Left hindlimb (tissue), 1 donor: ENCODE results near the gene DFFB.

ENCODE experiments used
- DNase-seq: peaks from one replicate; pipeline ENCODE4 v3.0.0-alpha.2; 2018

DFFB gene

DNA sequence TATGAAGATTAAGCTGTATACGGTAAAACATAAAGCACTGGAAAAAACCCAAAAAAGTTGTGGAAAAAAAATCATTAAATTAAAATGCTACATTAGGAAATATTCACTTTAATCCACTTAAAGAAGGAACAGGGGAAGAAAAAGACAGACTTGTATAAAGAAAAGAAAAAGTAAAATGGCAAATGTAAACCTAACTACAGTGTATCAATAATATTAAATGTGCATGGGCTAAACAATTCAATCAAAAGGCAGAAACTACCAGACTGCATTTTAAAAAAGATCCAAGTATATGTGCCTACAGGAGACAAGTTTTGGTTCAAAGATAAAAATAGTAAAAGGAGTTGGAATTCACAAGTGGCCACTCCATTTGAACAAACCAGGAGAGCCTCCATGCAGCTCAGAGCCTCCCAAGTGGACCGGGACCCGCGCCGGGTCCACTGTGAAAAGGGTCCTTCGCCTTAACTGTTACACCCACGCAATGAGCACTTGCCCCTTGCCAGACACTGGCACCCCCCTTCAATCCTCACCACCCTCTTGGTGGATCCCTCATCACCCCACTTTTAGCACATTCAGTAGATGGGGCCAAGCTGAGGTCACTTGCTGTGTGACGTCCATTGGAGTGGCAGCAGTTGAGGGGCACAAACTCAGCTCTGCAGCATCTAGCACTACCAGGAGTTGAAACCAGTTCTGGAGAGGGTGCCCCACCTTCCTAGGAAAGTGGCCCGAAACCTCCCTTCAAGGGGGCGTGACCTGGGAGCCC is 41.9 kb downstream of the DFFB start:
- no peak for DNase-seq

DNA sequence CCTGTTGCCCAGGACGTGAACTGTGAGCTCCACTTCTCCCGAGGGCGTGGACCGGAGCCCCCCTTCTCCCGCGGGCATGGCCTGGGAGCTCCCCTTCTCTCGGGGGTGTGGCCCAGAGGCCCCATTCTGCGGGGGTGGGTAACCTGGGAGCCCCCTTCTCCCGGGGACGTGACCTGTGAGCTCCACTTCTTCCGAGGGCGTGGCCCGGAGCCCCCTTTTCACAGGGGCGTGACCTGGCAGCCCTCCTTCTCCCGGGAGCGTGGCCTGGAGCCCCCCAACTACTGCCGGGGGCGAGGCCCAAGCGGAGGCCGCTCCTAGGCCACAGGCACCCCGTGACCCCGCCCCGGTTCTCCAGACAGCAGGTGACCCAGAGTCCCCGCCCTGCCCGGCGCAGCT is 42.5 kb downstream of the DFFB start:
- DNase-seq: no peak

DNA sequence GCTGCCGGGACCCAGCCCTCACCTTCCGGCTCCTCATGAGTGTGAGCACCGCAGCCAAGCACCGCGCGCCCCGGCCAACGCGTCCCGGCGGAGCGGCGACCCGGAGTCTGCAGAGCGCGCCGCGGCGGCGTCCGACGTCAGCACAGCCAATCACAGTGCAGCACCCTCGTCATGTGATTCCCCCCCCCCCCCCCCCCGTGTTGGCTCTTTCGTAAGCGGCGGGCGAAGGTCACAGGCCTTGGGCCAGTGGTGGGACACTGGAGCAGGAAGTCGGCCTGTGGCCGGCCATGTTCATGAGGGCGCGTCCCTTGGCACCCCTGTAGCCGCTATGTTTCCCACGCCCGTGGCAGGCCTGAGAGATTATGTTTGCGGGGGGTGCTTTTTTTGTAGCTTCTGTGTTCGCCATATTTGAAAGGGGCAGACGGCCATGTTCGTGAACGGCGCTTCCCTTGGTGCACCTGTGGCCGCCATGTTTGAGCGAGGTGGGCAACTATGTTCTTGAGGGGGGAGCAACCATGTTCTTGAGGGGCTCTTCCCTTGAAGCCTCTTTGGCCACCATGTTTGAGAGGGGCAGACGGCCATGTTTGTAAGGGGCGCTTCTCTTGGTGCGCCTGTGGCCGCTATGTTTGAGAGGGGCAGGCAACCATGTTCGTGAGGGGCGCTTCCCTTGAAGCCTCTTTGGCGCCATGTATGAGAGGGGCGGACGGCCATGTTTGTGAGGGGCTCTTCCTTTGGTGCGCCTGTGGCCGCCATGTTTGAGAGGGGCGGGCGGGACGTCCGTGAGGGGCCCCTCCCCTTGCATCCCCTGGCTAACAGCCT is 43.1 kb downstream of the DFFB start, which contains the start of gene C1orf174:
C1orf174 (minus strand) TSS at position 123 of the 819 bp plus-strand sequence; CDS start at position 37, 86 bp downstream.
- peak; percentile 99 for DNase-seq

DNA sequence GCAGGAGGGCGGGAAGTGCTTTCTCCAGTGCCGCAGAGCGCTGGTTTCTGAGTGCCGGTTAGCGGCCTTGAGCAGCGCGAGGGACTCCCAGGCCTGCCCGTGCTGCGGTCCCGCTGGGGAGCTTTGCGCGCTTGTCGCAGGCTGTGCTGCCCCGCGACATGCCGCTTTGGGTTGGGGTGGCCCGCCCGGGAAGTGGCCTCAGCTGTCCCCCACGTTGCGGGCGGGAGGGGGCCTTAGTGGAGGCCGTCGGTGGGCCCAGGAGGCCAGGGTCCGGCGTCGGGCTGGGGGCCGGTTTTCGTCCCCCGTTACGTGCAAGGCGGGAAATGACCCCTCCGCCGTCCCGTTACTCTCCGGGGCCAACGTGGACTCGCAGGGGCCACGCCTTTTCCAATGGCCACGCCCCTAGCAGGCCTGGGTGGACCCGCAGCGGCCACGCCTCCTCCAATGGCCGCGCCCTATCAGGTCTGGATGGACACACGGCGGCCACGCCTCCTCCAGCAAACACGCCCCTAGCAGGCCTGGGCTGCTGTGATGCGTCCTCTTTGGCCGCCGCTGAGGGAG is 43.8 kb downstream of the DFFB start:
- DNase-seq: peak; percentile 96

- no peak for DNase-seq
Measured at GRCh38 chr1:3902111-3902511, 44.8 kb downstream of the DFFB start.

- no peak for DNase-seq
Measured at GRCh38 chr1:3902571-3903091, 45.4 kb downstream of the DFFB start.

DNA sequence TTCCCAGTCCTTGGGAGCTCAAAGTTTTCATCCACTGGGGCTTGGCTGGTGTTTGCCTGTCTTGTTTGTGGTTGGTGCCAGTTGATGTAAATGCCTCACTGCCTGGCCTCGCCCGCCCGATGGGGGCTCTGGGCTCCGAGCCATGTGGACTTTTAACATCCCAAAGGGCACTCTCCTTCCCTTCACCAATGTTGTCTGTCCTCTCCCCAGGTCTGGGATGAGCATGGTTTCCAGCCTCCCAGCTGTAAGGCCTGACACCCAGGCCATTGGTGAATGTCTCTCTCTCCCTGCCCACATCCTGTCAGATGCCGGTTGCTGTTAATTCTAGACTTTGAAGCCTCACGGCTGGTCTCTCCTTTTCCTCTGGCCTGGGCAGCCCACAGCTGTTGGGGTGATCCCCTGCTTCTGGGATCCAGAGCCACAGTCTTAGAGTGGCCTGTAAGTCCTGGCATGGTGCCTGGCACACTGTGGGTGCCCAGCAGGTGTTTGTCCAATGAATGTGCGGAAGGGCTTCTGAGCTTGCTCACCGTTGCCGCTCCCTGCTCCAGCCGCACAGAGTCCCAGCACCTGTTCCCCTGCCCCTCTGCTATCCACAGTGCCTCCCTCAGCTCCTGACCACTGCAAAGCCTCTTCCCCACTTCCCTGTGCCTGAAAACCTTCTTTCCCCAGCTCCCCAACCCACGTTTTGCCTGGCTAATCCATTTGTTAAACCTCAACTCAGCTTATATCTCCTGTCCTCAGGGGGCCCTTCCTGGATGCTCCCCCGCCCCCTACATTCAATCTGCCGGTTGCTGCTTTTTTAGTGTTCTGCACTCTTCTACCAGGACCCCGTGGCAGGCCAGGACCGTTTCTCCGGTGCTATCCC is 46.1 kb downstream of the DFFB start:
- DNase-seq: peak; percentile 54

DNA sequence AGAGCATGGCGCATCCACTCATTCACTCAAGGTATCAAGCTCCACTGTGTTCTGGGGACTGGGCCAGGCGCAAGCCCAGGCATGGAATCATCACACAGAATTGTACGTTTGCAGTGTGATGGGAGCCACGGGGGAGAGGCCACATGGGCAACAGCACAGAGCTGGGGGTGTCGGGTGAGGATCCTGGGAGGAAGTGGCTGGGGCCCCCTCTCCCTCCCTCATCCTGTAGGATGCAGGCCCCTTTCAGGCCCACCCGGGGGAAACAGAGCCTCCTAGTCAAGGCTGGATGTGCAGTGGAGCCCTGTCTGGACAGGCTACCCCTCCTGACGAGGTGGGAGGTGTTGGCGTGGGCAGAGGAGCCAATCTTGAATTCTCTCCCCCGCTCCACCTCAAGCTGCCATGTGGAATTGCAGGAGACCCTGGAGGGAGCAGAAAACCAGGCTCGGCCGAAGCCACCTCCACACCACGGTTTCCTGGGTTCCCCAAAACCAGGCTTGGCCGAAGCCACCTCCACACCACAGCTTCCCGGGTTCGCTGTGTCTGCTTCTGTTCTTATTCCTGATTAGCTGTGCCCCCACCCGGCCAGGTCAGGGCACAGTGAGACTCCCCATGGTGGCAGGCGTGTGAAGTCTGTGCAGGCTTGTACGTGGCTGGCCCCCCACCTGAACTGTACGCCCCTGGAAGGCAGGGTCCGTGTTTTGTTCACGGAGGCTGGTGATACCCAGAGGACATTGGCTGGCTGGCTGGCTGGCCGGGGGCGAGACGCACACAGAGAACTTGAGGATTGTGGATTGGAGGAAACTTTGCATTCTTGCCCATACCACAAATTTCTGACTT is 46.9 kb downstream of the DFFB start:
- DNase-seq: no peak

DNA sequence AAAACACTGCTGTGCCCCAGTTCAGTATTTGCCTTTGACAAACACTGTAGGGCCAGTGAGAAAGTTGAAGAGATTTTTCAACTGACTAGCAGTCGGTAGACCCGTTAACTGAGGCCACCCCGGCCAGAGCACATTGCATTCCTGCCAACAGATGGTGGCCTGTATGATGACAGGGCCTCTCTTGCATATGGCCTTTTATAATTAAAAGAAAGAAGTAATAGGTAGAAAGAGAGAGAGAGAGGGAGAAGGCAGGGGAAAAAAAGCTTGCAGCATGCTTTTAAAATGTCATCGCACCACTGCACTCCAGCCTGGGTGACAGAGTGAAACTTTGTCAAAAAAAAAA is 47.5 kb downstream of the DFFB start:
- no peak for DNase-seq

DNA sequence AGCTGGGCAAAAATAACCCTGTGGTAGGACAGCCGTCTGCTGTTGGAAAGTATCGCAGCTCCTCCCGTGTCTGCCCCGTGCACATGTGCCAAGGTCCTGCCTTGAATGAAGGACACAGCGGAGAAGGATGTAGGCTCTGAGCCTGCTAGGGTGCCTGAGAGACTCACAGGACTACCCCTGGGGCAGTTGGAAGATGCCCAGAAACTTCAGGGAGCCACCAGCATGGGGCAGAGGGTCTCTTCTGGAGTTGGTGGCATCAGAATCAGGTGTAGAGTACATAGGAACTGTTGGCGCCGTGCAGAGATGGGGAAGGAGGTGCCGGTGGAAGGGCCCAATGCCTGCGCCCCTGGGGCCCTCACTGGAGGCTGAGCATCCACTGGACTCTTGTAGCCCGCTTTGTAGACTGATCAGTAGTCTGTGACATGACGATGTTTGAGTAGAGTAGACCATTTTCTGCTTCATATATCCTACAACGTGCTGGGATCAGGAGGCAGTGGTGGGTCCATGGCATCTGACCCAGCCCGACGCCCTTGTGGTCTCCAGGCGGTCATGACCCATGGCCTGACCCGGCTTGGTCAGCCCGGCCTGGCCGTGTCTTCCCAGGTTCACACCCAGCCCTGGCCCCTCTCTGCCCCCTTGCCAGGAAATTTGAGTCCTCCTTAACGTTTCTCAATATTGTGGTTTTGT is 48.1 kb downstream of the DFFB start:
- no peak for DNase-seq

- no peak for DNase-seq
Measured at GRCh38 chr1:3905953-3906671, 48.8 kb downstream of the DFFB start.

GRCh38 chr1:3906672-3907020 is 49.4 kb downstream of the DFFB start:
- DNase-seq: no peak

DNA sequence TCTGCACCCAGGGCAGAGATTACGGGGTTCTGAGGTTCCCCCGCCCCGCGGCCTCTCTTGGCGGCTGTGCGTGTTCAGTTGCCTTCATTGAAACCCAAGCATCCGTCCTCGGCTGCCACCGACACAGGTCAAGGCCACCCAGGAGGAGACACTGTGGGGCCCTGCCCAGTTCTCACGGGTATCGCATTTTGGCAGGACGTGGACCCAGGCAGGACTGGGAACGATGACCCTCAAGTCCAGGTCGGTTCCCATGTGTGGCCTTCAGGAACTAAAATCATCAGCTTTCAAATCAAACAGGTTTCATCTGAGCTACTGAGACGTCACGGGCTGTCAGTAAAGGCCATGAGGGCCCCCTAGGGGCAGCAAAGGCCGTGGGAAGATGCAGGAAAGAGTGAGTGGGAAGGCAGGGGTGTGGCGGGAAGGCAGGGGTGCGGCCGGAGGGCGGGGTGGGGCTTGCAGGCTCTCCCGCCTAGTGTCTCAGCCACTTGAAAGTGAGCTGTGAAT is 49.8 kb downstream of the DFFB start:
- no peak for DNase-seq

DNA sequence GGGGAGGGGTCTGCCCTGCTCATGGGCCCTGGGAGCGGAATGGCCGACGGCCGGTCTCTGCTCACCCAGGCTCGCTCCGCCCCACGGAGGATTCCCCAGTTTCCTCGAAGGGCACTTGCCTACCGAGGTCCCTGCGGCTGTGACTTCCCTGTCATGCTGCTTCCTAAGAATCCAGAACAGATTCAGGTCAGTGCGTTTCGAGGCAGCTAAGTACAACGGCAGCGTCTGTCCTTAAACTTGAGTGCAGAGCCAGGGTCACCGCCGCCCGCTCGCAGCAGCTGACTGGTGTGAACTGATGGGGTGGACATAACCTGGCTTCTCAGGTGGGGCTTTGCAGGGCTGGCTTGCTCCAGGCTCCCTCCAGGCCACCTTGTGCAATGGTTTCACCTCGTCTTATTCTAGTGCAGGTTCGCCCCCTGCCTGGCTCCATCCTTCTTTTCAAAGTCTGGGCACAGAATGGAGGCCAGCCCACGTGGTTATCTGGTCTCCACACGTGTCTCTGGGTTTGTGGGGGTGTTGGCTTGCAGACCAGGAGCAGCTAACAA is 50.4 kb downstream of the DFFB start:
- DNase-seq: no peak

DNA sequence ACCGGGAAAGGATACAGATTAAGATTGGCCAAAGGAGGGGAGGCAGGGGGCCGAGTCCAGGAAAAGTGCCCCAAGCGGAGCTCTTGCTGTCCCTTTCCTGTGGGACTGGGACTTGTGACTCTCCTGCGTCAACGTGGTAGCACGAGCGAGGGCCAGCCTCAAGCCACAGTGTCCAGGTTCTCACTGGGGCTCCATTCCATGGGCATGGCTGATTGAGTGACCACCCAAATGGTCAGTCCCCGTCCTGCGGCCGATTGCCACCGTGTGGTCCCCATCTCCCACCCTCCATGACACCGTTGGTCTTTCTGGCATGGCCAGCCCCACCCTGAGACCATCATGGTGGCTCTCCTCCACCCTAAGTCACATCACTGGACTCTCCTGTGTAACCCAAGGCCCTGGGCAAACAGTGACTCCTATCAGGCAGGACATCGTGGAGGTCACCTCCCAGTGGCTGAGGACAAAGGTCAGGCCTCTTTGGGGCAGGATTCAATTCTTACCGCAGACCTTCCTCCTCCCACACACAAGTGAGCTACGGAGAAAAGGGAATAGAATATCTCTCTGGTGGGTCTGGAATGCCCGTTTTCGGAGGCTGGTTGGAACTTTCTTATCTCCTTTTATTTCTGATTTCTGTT is 51.7 kb downstream of the DFFB start:
- no peak for DNase-seq

- no peak for DNase-seq
Measured at GRCh38 chr1:3909615-3910014, 52.3 kb downstream of the DFFB start.

- DNase-seq: no peak
Measured at GRCh38 chr1:3910049-3910731, 52.9 kb downstream of the DFFB start.
